Testis (tissue), 2 donors: ENCODE results near the gene CD244.

ENCODE experiments used
- CTCF ChIP-seq, 3 experiments: fragments of 450-650 bp in 2 of 3; fragments of 200-600 bp in 1 of 3; sonication (generic) in 1 of 3; IDR thresholded peaks; one replicate each; pipeline ENCODE4 v1.5.1; 2016 to 2019; ENCODE audit warnings: antibody characterized with exemption in 3 of 3, mild to moderate bottlenecking in 2 of 3, moderate library complexity in 1 of 3
- POLR2A ChIP-seq: fragments of 450-650 bp; IDR thresholded peaks from one replicate; pipeline ENCODE4 v1.6.1; 2017; ENCODE audit warnings: antibody characterized with exemption, mild to moderate bottlenecking, moderate library complexity

GRCh38 chr1:160891474-160891873, 28.8 kb upstream of the CD244 start:
- no peak for TF ChIP-seq CTCF (IDR thresholded peaks at IDR 0.05)
- TF ChIP-seq POLR2A = no peak
